Measurements from ENCODE around the gene AKR1D1.
A peak's percentile ranks its signal among the peaks of the same experiment; 100 is the strongest.

- TF ChIP-seq, protein P1, sequence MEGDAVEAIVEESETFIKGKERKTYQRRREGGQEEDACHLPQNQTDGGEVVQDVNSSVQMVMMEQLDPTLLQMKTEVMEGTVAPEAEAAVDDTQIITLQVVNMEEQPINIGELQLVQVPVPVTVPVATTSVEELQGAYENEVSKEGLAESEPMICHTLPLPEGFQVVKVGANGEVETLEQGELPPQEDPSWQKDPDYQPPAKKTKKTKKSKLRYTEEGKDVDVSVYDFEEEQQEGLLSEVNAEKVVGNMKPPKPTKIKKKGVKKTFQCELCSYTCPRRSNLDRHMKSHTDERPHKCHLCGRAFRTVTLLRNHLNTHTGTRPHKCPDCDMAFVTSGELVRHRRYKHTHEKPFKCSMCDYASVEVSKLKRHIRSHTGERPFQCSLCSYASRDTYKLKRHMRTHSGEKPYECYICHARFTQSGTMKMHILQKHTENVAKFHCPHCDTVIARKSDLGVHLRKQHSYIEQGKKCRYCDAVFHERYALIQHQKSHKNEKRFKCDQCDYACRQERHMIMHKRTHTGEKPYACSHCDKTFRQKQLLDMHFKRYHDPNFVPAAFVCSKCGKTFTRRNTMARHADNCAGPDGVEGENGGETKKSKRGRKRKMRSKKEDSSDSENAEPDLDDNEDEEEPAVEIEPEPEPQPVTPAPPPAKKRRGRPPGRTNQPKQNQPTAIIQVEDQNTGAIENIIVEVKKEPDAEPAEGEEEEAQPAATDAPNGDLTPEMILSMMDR (IDR thresholded peaks at IDR 0.05 in 2 of 3, conservative IDR thresholded peaks at IDR 0.05 in 1 of 3; ENCODE audit: borderline replicate concordance in 1 of 3, insufficient read depth in 1 of 3, low read depth in 2 of 3, low read length in 2 of 3) = no peak
- TF ChIP-seq POLR2A (IDR thresholded peaks at IDR 0.05; ENCODE audit: borderline replicate concordance, extremely low read depth, insufficient read depth, insufficient read length) = no peak
- no peak for TF ChIP-seq ZNF274 (IDR thresholded peaks at IDR 0.05; ENCODE audit: low read depth, low read length)
- no peak for TF ChIP-seq RAD21 (IDR thresholded peaks at IDR 0.05; ENCODE audit: low read depth)
- TF ChIP-seq YY1 (IDR thresholded peaks at IDR 0.05; ENCODE audit: extremely low read depth, insufficient replicate concordance, low read depth, low read length) = no peak
- TF ChIP-seq SP1 (IDR thresholded peaks at IDR 0.05; ENCODE audit: low read depth) = no peak
- peak; percentile 26; the same call in 1 of the 2 replicates for TF ChIP-seq JUND (IDR thresholded peaks at IDR 0.05)
Observed at GRCh38 chr7:138089080-138089901, 13.0 kb downstream of the AKR1D1 start.
